H1 (cell line): ENCODE measurements around the gene ERICH6. TPM values are rescaled to one million over a fixed set of nuclear protein-coding genes. Genes with fewer than 3 reads are reported as not detected.

ENCODE experiments used
- CTCF ChIA-PET: fragments of 300-600 bp; sonication (Branson Sonifier 250); formaldehyde crosslinking; loops from one replicate; lab custom pipeline; 2021; ENCODE audit not compliant: partially characterized antibody; lab: Charles Lee
- POLR2A ChIA-PET: fragments of 300-600 bp; sonication (Branson Sonifier 250); formaldehyde crosslinking; loops from one replicate; lab custom pipeline; 2021; ENCODE audit warnings: inconsistent platforms; ENCODE audit not compliant: partially characterized antibody; lab: Charles Lee
- DNase-seq, 2 experiments: peaks; one replicate each; pipeline versions ENCODE4 v3.0.0 to v3.0.0-alpha.2; 2010 to 2022; ENCODE audit warnings: low spot score in 2 of 2, low read depth in 1 of 2, mixed read lengths in 1 of 2
- FAIRE-seq: peaks from 2 replicates; lab custom pipeline; 2011; peaks lifted over from hg19 to GRCh38; lab: Jason Lieb, UNC
- H2AFZ ChIP-seq: 2 replicates; pipeline ENCODE4 v1.8.1; 2012; ENCODE audit warnings: low read length, inconsistent platforms
- H2AK5ac ChIP-seq: 2 replicates; pipeline ENCODE4 v1.6.1; 2013; ENCODE audit warnings: low read depth, low read length
- H2BK120ac ChIP-seq: replicated peaks from 2 replicates; pipeline ENCODE3; 2013; ENCODE audit warnings: low read depth, low read length, inconsistent platforms
- H2BK12ac ChIP-seq: 2 replicates; pipeline ENCODE4 v1.6.1; 2013; ENCODE audit warnings: low read depth, low read length
- H2BK15ac ChIP-seq: 2 replicates; pipeline ENCODE4 v1.6.1; 2013; ENCODE audit warnings: low read length
- H2BK20ac ChIP-seq: 2 replicates; pipeline ENCODE4 v1.6.1; 2013; ENCODE audit warnings: low read length
- H2BK5ac ChIP-seq: 2 replicates; pipeline ENCODE4 v1.6.1; 2013; ENCODE audit warnings: low read depth, low read length
- H3K14ac ChIP-seq: 2 replicates; pipeline ENCODE4 v1.6.1; 2013; ENCODE audit warnings: inconsistent platforms; ENCODE audit not compliant: insufficient read length
- H3K18ac ChIP-seq: 2 replicates; pipeline ENCODE4 v1.6.1; 2013; ENCODE audit warnings: low read length; ENCODE audit errors: extremely low read depth
- H3K23ac ChIP-seq: 2 replicates; pipeline ENCODE4 v1.6.1; 2013; ENCODE audit warnings: inconsistent platforms; ENCODE audit not compliant: insufficient read length
- H3K23me2 ChIP-seq: 2 replicates; pipeline ENCODE4 v1.6.1; 2013; ENCODE audit warnings: low read depth, low read length
- H3K27ac ChIP-seq: 2 replicates; pipeline ENCODE4 v1.6.1; 2011; ENCODE audit warnings: low read depth, low read length, inconsistent platforms
- H3K27me3 ChIP-seq, 4 experiments: replicated peaks in 1 of 4; 1 replicate in 1 of 4; 2 replicates in 3 of 4; pipeline versions ENCODE4 v1.6.1 to v1.8.1; 2011 to 2013; ENCODE audit warnings: low read length in 3 of 4, mild to moderate bottlenecking in 3 of 4, inconsistent platforms in 2 of 4, mixed read lengths in 2 of 4, moderate library complexity in 1 of 4; ENCODE audit not compliant: control insufficient read depth in 3 of 4, insufficient read depth in 3 of 4; ENCODE audit errors: extremely low read depth in 1 of 4
- H3K36me3 ChIP-seq, 4 experiments: 2 replicates each; pipeline versions ENCODE4 v1.6.1 to v1.8.1; 2011 to 2013; ENCODE audit warnings: mild to moderate bottlenecking in 4 of 4, low read length in 3 of 4, moderate library complexity in 2 of 4, control low read depth in 1 of 4, inconsistent platforms in 1 of 4; ENCODE audit not compliant: insufficient read depth in 4 of 4, control insufficient read depth in 2 of 4
- H3K4ac ChIP-seq: replicated peaks from 2 replicates; pipeline ENCODE3; 2013; ENCODE audit warnings: low read length, low read depth, mixed read lengths, inconsistent platforms; ENCODE audit not compliant: insufficient read length
- H3K4me1 ChIP-seq, 4 experiments: replicated peaks in 1 of 4; 1 replicate in 1 of 4; 2 replicates in 3 of 4; pipeline versions ENCODE4 v1.6.1 to v1.8.1; 2011 to 2013; ENCODE audit warnings: low read length in 3 of 4, inconsistent platforms in 2 of 4, mixed read lengths in 1 of 4; ENCODE audit not compliant: insufficient read depth in 4 of 4, control insufficient read depth in 3 of 4
- H3K4me2 ChIP-seq, 2 experiments: 2 replicates each; pipeline versions ENCODE4 v1.6.1 to v1.8.1; 2011 to 2013; ENCODE audit warnings: low read depth in 2 of 2, low read length in 2 of 2, control low read depth in 1 of 2, inconsistent platforms in 1 of 2, mild to moderate bottlenecking in 1 of 2; ENCODE audit not compliant: insufficient read depth in 1 of 2
- H3K4me3 ChIP-seq, 4 experiments: fragments of 200-600, 300-600 bp in 1 of 4; sonication (generic), shearing (Covaris generic), sonication (Bioruptor Twin) in 1 of 4; 2 replicates each; pipeline versions ENCODE4 v1.5.1 to v1.8.1; 2011 to 2016; ENCODE audit warnings: low read length in 4 of 4, low read depth in 3 of 4, control low read depth in 2 of 4, inconsistent platforms in 2 of 4, mild to moderate bottlenecking in 2 of 4, mixed read lengths in 1 of 4, moderate library complexity in 1 of 4; ENCODE audit not compliant: insufficient read depth in 2 of 4; ENCODE audit errors: extremely low read depth in 1 of 4
- H3K56ac ChIP-seq: replicated peaks from 2 replicates; pipeline ENCODE3; 2013; ENCODE audit warnings: low read depth, mild to moderate bottlenecking, mixed read lengths, low read length, inconsistent platforms; ENCODE audit not compliant: insufficient read length
- H3K79me1 ChIP-seq: 2 replicates; pipeline ENCODE4 v1.6.1; 2013; ENCODE audit warnings: low read depth, low read length, control low read depth
- H3K79me2 ChIP-seq, 2 experiments: 2 replicates each; pipeline versions ENCODE4 v1.6.1 to v1.8.1; 2012 to 2013; ENCODE audit warnings: low read length in 2 of 2, mild to moderate bottlenecking in 2 of 2, inconsistent platforms in 1 of 2; ENCODE audit not compliant: insufficient read depth in 2 of 2, control insufficient read depth in 1 of 2
- H3K9ac ChIP-seq, 4 experiments: replicated peaks in 1 of 4; 1 replicate in 1 of 4; 2 replicates in 3 of 4; pipeline versions ENCODE4 v1.6.1 to v1.8.1; 2011 to 2013; ENCODE audit warnings: low read depth in 3 of 4, low read length in 3 of 4, control low read depth in 2 of 4, mild to moderate bottlenecking in 2 of 4, moderate library complexity in 2 of 4, inconsistent platforms in 1 of 4; ENCODE audit errors: extremely low read depth in 1 of 4
- H3K9me3 ChIP-seq, 2 experiments: 2 replicates each; pipeline versions ENCODE4 v1.6.1 to v1.8.1; 2012 to 2013; ENCODE audit warnings: mild to moderate bottlenecking in 2 of 2, moderate library complexity in 2 of 2, control low read depth in 1 of 2, inconsistent platforms in 1 of 2, low read depth in 1 of 2, low read length in 1 of 2, mixed read lengths in 1 of 2; ENCODE audit not compliant: insufficient read depth in 2 of 2
- H4K20me1 ChIP-seq, 2 experiments: replicated peaks in 1 of 2; 2 replicates each; pipeline versions ENCODE3 to v1.8.1; 2011 to 2013; ENCODE audit warnings: inconsistent platforms in 2 of 2, low read length in 2 of 2, mild to moderate bottlenecking in 1 of 2; ENCODE audit not compliant: insufficient read depth in 2 of 2, control insufficient read depth in 1 of 2
- H4K5ac ChIP-seq: 2 replicates; pipeline ENCODE4 v1.6.1; 2013; ENCODE audit warnings: low read length, low read depth, mixed read lengths, inconsistent platforms; ENCODE audit not compliant: insufficient read length
- H4K8ac ChIP-seq: 2 replicates; pipeline ENCODE4 v1.8.0; 2013; ENCODE audit warnings: mild to moderate bottlenecking, moderate library complexity, low read length, inconsistent platforms; ENCODE audit not compliant: insufficient read depth; ENCODE audit errors: extremely low read depth
- H4K91ac ChIP-seq: replicated peaks from 2 replicates; pipeline ENCODE3; 2013; ENCODE audit warnings: low read length, mixed read lengths, inconsistent platforms; ENCODE audit not compliant: insufficient read length
- RAD21 ChIP-seq, 2 experiments: IDR thresholded peaks in 1 of 2; conservative IDR thresholded peaks in 1 of 2; 2 replicates each; pipeline ENCODE4 v1.6.1; 2011; ENCODE audit warnings: low read depth in 2 of 2, low read length in 2 of 2, improper control_type of control experiment in 1 of 2, inconsistent platforms in 1 of 2, mild to moderate bottlenecking in 1 of 2, moderate library complexity in 1 of 2
- SP1 ChIP-seq: IDR thresholded peaks from 2 replicates; pipeline ENCODE4 v1.6.1; 2011; ENCODE audit warnings: low read depth, low read length
- WGBS, 2 experiments: shearing (Covaris generic) in 1 of 2; methylation state at CpG; one replicate each; pipeline versions ENCODE4 v1.1.6 to v1.1.7; 2013 to 2015; ENCODE audit warnings: low lambda C conversion rate in 2 of 2, mixed read lengths in 2 of 2, inconsistent platforms in 1 of 2, low coverage in 1 of 2, missing lambda C conversion rate in 1 of 2; ENCODE audit not compliant: insufficient replicate concordance in 2 of 2, insufficient coverage in 1 of 2, insufficient read length in 1 of 2; ENCODE audit errors: extremely low coverage in 1 of 2, missing lambda C conversion rate in 1 of 2; 5-methylcytosine and 5-hydroxymethylcytosine counted together
- polyA plus RNA-seq, 7 experiments: library from polyadenylated mRNA; depleted of rRNA in 3 of 7; stranded (reverse) in 5 of 7; unstranded in 2 of 7; fragments of >200 nt in 5 of 7; fragments of 200-250 nt in 2 of 7; gene quantifications; 1 replicate in 5 of 7; 2 replicates in 1 of 7; 4 replicates in 1 of 7; pipeline versions ENCODE4 v1.2.1 to v1.2.3, GENCODE V29; 2011 to 2013; ENCODE audit warnings: missing spikeins in 2 of 7, mixed read lengths in 2 of 7
- total RNA-seq: library from RNA; stranded (reverse); fragmentation: NEBNext Ultra II Directional; extraction: Animal tissue kit (Norgen Biotek cat#: 25700); gene quantifications from 2 replicates; pipeline ENCODE4 v1.2.1, GENCODE V29; 2021
- TF ChIP-seq, protein P1 (sequence below), 3 experiments: IDR thresholded peaks; 1 replicate in 2 of 3; 2 replicates in 1 of 3; pipeline versions ENCODE4 v1.5.1 to v1.6.1; 2011; ENCODE audit warnings: low read length in 3 of 3, mild to moderate bottlenecking in 3 of 3, inconsistent platforms in 2 of 3, low read depth in 1 of 3, moderate library complexity in 1 of 3; ENCODE audit not compliant: insufficient read depth in 1 of 3; ENCODE audit errors: control extremely low read depth in 1 of 3

The ERICH6 gene
- total and polyA plus RNA-seq, 2 of the 8 experiments (the other 6 are each of a cell fraction or from before 2014, with no cell fraction given), result not detected

DNA sequence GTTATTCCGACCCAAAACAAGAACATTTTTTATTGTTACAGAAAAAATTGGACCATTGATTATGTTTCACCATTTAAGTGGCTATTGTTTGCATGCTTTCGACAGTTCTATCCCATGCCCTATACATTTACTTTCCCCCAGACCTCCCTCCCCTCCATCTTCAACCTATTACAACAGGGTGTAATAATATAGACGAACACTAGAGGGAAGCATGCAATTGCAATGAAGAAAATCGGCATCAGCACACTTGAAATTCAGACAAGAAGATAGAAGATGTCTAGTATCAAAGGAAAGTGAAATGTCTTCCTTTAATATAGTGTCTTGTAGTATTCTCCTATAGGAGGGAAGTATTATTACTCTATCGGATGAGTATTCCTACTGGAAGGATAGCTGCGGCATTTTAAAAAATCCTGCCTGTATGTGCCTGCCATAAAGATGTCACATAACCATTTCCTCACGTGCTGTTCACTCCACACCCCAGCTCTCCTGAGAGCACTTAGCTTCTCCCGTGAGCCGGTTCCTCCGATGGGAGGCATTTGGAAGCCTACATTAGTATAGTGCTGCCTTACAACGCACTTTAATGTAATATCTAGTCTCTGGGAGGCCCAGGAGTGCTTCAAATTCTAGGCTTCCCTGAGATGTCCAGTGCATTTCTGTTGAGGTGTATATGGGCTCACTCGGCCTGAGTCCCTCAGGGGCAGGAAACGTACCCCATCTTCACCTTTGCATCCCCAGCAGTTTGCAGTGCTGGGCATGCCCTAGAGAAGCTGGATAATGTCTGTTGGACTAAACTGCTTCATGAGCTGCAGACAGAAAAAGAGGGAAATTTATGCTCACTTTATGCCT, 17.8 kb upstream of the ERICH6 start:
- no peaks in the 10 kb centered on the region for H3K9me3 ChIP-seq
- no peak for DNase-seq
- FAIRE-seq, result no peak
- H3K36me3 ChIP-seq, result no peaks in the 10 kb centered on the region
- no peak overlapping the region for H3K4ac ChIP-seq
- no peaks in the 10 kb centered on the region for H3K23me2 ChIP-seq
- no peak overlapping the region for H3K23ac ChIP-seq
- no peak overlapping the region for H2AFZ ChIP-seq
- no peak overlapping the region for H2BK12ac ChIP-seq
- no peak overlapping the region for H3K27ac ChIP-seq
- H3K14ac ChIP-seq, result no peak overlapping the region
- no peak overlapping the region for H3K4me3 ChIP-seq
- H3K79me2 ChIP-seq, result no peaks in the 10 kb centered on the region
- no peak overlapping the region for H2BK20ac ChIP-seq
- H4K20me1 ChIP-seq, result no peaks in the 10 kb centered on the region
- 51% methylated on average over 13 of the region's 13 CpGs; no CpG with 5 or more reads in 1 of the 2 experiments for WGBS, 2 experiments
- POLR2A ChIA-PET, result no interaction called here
- H3K79me1 ChIP-seq, result no peaks in the 10 kb centered on the region
- H2AK5ac ChIP-seq, result no peak overlapping the region
- H2BK5ac ChIP-seq, result no peak overlapping the region
- no peak overlapping the region for H3K56ac ChIP-seq
- no peak overlapping the region for H3K18ac ChIP-seq
- H4K8ac ChIP-seq, result 0 out of 2 replicates have a peak overlapping the region, but pooled peaks have one; percentile 84
- H3K4me2 ChIP-seq, result no peak overlapping the region
- no peak overlapping the region for H2BK120ac ChIP-seq
- no peak overlapping the region for H2BK15ac ChIP-seq
- no peak overlapping the region for H4K91ac ChIP-seq
- no peaks in the 10 kb centered on the region for H3K4me1 ChIP-seq
- CTCF ChIA-PET, result interaction anchor here (0.6 to 2.8 kb wide), 50 partner anchors 8 to 748 kb away, joined by 3 to 36 read pairs (median 4); partner anchors contain the start of genes ERICH6 and SIAH2
- TF ChIP-seq SP1 (no peak), RAD21 (IDR thresholded peaks at IDR 0.05 in 1 of 2, conservative IDR thresholded peaks at IDR 0.05 in 1 of 2; ENCODE audit: low read depth in 2 of 2, low read length in 2 of 2) (peak; percentile 88 to 92)
- TF ChIP-seq, protein P1, sequence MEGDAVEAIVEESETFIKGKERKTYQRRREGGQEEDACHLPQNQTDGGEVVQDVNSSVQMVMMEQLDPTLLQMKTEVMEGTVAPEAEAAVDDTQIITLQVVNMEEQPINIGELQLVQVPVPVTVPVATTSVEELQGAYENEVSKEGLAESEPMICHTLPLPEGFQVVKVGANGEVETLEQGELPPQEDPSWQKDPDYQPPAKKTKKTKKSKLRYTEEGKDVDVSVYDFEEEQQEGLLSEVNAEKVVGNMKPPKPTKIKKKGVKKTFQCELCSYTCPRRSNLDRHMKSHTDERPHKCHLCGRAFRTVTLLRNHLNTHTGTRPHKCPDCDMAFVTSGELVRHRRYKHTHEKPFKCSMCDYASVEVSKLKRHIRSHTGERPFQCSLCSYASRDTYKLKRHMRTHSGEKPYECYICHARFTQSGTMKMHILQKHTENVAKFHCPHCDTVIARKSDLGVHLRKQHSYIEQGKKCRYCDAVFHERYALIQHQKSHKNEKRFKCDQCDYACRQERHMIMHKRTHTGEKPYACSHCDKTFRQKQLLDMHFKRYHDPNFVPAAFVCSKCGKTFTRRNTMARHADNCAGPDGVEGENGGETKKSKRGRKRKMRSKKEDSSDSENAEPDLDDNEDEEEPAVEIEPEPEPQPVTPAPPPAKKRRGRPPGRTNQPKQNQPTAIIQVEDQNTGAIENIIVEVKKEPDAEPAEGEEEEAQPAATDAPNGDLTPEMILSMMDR (IDR thresholded peaks at IDR 0.05; ENCODE audit: control extremely low read depth in 1 of 3, insufficient read depth in 1 of 3, low read depth in 1 of 3, low read length in 3 of 3), result peak in 2 of 3 experiments; percentile 51 to 69; a peak in 2 of 4 replicates
- no peak overlapping the region for H3K9ac ChIP-seq
- H4K5ac ChIP-seq, result no peak overlapping the region
- no peaks in the 10 kb centered on the region for H3K27me3 ChIP-seq
